Measurements from ENCODE around the gene TMEM201. TPM values are rescaled to one million over a fixed set of nuclear protein-coding genes. Genes with fewer than 3 reads are reported as not detected.

TMEM201 gene
- total and polyA plus RNA-seq, 2 of the 8 experiments (the other 6 are each of a cell fraction or from before 2014, with no cell fraction given): 8.2 to 27.1 TPM

DNA sequence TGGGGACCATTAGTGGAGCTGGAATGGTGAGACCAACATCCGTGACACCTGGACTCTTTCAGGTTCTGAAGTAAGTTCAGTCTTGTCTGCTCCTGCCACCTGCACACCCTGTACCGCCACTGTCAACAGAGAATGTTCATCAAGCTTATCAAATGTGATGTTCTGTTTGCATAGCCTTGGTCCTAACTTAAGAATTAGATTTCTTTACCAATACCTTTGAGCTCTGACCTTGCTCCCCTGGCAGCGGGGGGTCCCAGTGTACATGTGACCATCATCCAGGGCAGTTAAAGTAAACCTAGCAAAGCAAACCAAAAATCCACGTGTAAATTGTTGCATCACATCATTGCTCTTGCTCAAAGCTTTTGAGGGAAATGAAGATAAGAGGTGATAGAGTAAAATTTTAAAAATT, 35.0 kb upstream of the TMEM201 start:
- H3K27ac ChIP-seq (ENCODE audit: low read depth, low read length): no peak overlapping the region
- H3K23me2 ChIP-seq (ENCODE audit: low read depth, low read length): no peaks in the 10 kb centered on the region; the same call in 1 of the 2 replicates
- FAIRE-seq (no peak), DNase-seq (ENCODE audit: low read depth in 1 of 2, low spot score in 2 of 2) (no peak)
- no peak overlapping the region for H3K14ac ChIP-seq (ENCODE audit: insufficient read length)
- POLR2A ChIA-PET (ENCODE audit: partially characterized antibody): interaction anchor here (1.3 to 1.7 kb wide), 3 partner anchors 10 to 31 kb away, joined by 4 to 12 read pairs (median 5); partner anchors contain the start of gene SLC25A33
- no peak overlapping the region for H3K4me2 ChIP-seq (ENCODE audit: insufficient read depth in 1 of 2, low read depth in 2 of 2, low read length in 2 of 2)
- no peak overlapping the region for H3K56ac ChIP-seq (replicated peaks; ENCODE audit: insufficient read length, low read depth, low read length)
- H2BK20ac ChIP-seq (ENCODE audit: low read length): no peak overlapping the region
- peaks cover 0 to 7% (median 3%) of the 10 kb centered on the region in 4 experiments; a peak in 3 of 7 replicates for H3K27me3 ChIP-seq (replicated peaks in 1 of 4; ENCODE audit: control insufficient read depth in 3 of 4, extremely low read depth in 1 of 4, insufficient read depth in 3 of 4, low read length in 3 of 4)
- H2BK15ac ChIP-seq (ENCODE audit: low read length): no peak overlapping the region
- H4K91ac ChIP-seq (replicated peaks; ENCODE audit: insufficient read length, low read length): no peak overlapping the region
- no peak overlapping the region for H2AFZ ChIP-seq (ENCODE audit: low read length)
- H3K4me1 ChIP-seq (replicated peaks in 1 of 4; ENCODE audit: control insufficient read depth in 3 of 4, insufficient read depth in 4 of 4, low read length in 3 of 4): no peaks in the 10 kb centered on the region; a peak in 1 of 7 replicates
- H3K23ac ChIP-seq (ENCODE audit: insufficient read length): no peak overlapping the region
- H3K4ac ChIP-seq (replicated peaks; ENCODE audit: insufficient read length, low read depth, low read length): no peak overlapping the region
- no peaks in the 10 kb centered on the region for H3K9me3 ChIP-seq (ENCODE audit: insufficient read depth in 2 of 2, low read depth in 1 of 2, low read length in 1 of 2)
- CTCF ChIA-PET (ENCODE audit: partially characterized antibody): interaction anchor here (0.7 to 2.0 kb wide), 11 partner anchors 9 to 264 kb away, joined by 3 to 6 read pairs (median 3); no protein-coding TSS in a partner anchor
- H3K79me2 ChIP-seq (ENCODE audit: control insufficient read depth in 1 of 2, insufficient read depth in 2 of 2, low read length in 2 of 2): peaks cover 12 to 38% of the 10 kb centered on the region in 2 experiments; a peak in 3 of 4 replicates
- no peak overlapping the region for H2AK5ac ChIP-seq (ENCODE audit: low read depth, low read length)
- H2BK120ac ChIP-seq (replicated peaks; ENCODE audit: low read depth, low read length): no peak overlapping the region
- 91% methylated on average over 4 of the region's 4 CpGs; no CpG with 5 or more reads in 1 of the 2 experiments for WGBS, 2 experiments (ENCODE audit: extremely low coverage in 1 of 2, insufficient coverage in 1 of 2, insufficient read length in 1 of 2, insufficient replicate concordance in 2 of 2, low coverage in 1 of 2, low lambda C conversion rate in 2 of 2, missing lambda C conversion rate in 1 of 2)
- H3K18ac ChIP-seq (ENCODE audit: extremely low read depth, low read length): no peak overlapping the region
- no peak for TF ChIP-seq JUND (IDR thresholded peaks at IDR 0.05; ENCODE audit: low read length)
- no peak for TF ChIP-seq RBBP5 (IDR thresholded peaks at IDR 0.05; ENCODE audit: borderline replicate concordance, low read depth, low read length)
- no peak for TF ChIP-seq SRF (IDR thresholded peaks at IDR 0.05; ENCODE audit: low read depth, low read length)
- no peak for TF ChIP-seq ASH2L (IDR thresholded peaks at IDR 0.05; ENCODE audit: low read length)
- no peak for TF ChIP-seq POU5F1 (IDR thresholded peaks at IDR 0.05; ENCODE audit: low read depth, low read length)
- TF ChIP-seq, protein P1, sequence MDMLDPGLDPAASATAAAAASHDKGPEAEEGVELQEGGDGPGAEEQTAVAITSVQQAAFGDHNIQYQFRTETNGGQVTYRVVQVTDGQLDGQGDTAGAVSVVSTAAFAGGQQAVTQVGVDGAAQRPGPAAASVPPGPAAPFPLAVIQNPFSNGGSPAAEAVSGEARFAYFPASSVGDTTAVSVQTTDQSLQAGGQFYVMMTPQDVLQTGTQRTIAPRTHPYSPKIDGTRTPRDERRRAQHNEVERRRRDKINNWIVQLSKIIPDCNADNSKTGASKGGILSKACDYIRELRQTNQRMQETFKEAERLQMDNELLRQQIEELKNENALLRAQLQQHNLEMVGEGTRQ (IDR thresholded peaks at IDR 0.05; ENCODE audit: low read length): no peak
- TF ChIP-seq KDM5A (IDR thresholded peaks at IDR 0.05; ENCODE audit: low read length): no peak
- no peak for TF ChIP-seq POLR2AphosphoS5 (IDR thresholded peaks at IDR 0.05; ENCODE audit: low read depth, low read length)
- no peak for TF ChIP-seq CEBPB (IDR thresholded peaks at IDR 0.05; ENCODE audit: low read depth, low read length)
- no peak for TF ChIP-seq BACH1 (IDR thresholded peaks at IDR 0.05; ENCODE audit: low read length)
- TF ChIP-seq EZH2 (IDR thresholded peaks at IDR 0.05; ENCODE audit: low read depth, low read length, severe bottlenecking): no peak
- H2BK5ac ChIP-seq (ENCODE audit: low read depth, low read length): no peak overlapping the region
- H4K8ac ChIP-seq (ENCODE audit: extremely low read depth, insufficient read depth, low read length): no peak overlapping the region
- no peak overlapping the region for H3K4me3 ChIP-seq (ENCODE audit: extremely low read depth in 1 of 4, insufficient read depth in 2 of 4, low read depth in 3 of 4, low read length in 4 of 4)
- no peak overlapping the region for H3K9ac ChIP-seq (replicated peaks in 1 of 4; ENCODE audit: extremely low read depth in 1 of 4, low read depth in 3 of 4, low read length in 3 of 4)
- peaks cover 3 to 45% (median 28%) of the 10 kb centered on the region in 4 experiments; a peak in 7 of 8 replicates for H3K36me3 ChIP-seq (ENCODE audit: control insufficient read depth in 2 of 4, insufficient read depth in 4 of 4, low read length in 3 of 4)
- no peak overlapping the region for H4K5ac ChIP-seq (ENCODE audit: insufficient read length, low read depth, low read length)
- H3K79me1 ChIP-seq (ENCODE audit: low read depth, low read length): peaks cover 6% of the 10 kb centered on the region
- H2BK12ac ChIP-seq (ENCODE audit: low read depth, low read length): no peak overlapping the region
- peaks cover 5 to 25% of the 10 kb centered on the region in 2 experiments for H4K20me1 ChIP-seq (replicated peaks in 1 of 2; ENCODE audit: control insufficient read depth in 1 of 2, insufficient read depth in 2 of 2, low read length in 2 of 2)
